ENCODE results near the gene ROBO1.

The ROBO1 gene

DNA sequence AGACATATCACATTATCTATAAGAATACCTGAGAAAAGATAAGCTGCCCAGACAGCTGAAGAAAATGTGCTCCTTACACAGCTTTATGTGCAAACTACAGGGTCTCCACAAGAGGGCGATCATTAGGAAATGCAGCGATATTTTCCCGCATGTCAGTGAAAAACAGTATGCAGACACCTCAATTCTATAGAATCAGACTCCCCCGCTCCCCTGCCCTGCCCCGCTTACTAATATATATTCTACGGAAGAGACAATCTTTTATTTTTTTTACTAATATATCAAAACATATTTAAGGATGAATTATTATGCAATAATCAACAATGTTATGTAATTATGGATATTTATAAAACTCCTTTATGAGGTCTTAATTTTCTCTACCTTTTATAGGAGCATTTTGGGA lies 681.3 kb downstream of the ROBO1 start:
- Histone ChIP-seq H3K36me3 (no peaks in the 10 kb centered on the region), H3K4me1 (no peaks in the 10 kb centered on the region), H3K9me3 (no peaks in the 10 kb centered on the region), H3K27ac (no peak overlapping the region), H3K9ac (no peak overlapping the region), H3K4me2 (no peak overlapping the region), H3K27me3 (no peaks in the 10 kb centered on the region), H3K4me3 (no peak overlapping the region), H4K20me1 (no peaks in the 10 kb centered on the region)
- no peak for TF ChIP-seq Cebpa-rat (IDR thresholded peaks at IDR 0.05)

DNA sequence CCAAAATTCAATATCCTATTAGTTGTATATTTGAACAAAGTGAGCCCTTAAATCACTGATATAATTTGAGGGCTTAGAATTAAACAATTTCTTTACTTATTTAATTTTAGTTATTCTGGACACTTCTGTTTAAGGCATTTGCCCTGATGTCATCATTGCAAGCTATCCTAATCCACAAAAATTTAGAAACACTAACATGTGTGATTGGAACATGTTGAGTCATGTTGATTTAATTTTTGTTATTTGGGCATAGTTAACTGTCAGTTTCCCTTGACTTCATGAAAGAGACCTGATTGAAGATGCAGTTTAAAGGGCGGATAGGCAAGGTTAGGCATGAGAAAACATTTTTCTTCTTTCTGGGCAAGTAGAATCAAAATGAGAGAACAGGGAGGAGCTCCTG lies 682.6 kb downstream of the ROBO1 start:
- H3K27ac ChIP-seq: no peak overlapping the region
- TF ChIP-seq Cebpa-rat (IDR thresholded peaks at IDR 0.05): no peak
- H3K4me3 ChIP-seq: no peak overlapping the region

DNA sequence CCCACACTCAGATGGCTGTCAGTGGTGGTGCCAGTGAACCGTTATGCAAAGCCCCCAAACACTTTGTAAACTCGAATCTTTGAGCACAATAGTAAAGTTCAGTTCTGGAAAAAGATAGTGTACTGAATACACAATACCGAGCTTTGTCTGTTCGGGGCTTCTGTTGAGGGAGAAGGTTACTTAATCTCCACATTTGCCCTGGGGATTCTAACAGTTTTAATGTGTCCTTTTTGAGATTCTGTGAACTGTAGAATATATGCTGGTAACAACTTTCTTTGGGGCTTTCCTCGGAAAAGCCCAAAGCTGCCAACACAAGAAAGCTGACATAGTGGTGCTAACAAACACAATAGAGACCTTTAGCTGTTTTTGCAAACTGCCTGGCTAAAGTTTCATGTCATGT lies 686.5 kb downstream of the ROBO1 start:
- Histone ChIP-seq H3K9me3 (no peaks in the 10 kb centered on the region), H3K36me3 (no peaks in the 10 kb centered on the region), H3K9ac (no peak overlapping the region), H3K27ac (no peak overlapping the region), H3K4me3 (no peak overlapping the region), H3K4me2 (no peak overlapping the region), H3K27me3 (no peaks in the 10 kb centered on the region), H3K4me1 (no peaks in the 10 kb centered on the region), H4K20me1 (no peaks in the 10 kb centered on the region)
- TF ChIP-seq Cebpa-rat (IDR thresholded peaks at IDR 0.05): no peak

More for the DNA sequence above, 682.6 kb downstream of the ROBO1 start:
- H3K9me3 ChIP-seq: no peaks in the 10 kb centered on the region
- no peaks in the 10 kb centered on the region for H3K27me3 ChIP-seq
- no peaks in the 10 kb centered on the region for H4K20me1 ChIP-seq
- no peaks in the 10 kb centered on the region for H3K4me1 ChIP-seq
- H3K9ac ChIP-seq: no peak overlapping the region
- H3K36me3 ChIP-seq: no peaks in the 10 kb centered on the region
- H3K4me2 ChIP-seq: no peak overlapping the region

DNA sequence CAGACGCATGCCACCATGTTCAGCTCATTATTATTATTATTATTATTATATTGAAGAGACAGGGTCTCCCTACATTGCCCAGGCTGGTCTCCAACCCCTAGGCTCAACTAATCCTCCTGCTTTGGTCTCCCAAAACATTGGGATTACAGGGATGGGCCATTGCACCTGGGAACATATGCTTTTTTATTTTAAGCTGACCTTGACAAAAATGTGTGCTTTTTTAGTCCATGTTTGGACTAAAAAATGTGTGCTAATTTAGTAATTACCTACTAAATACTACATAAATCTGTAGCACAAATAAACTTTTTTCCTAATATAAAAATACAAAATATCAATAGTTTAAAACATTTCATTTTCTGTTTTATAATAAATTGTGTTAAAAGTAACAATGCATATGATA lies 693.2 kb downstream of the ROBO1 start:
- no peak overlapping the region for H3K9ac ChIP-seq
- no peaks in the 10 kb centered on the region for H3K4me1 ChIP-seq
- no peak overlapping the region for H3K4me3 ChIP-seq
- H4K20me1 ChIP-seq: no peaks in the 10 kb centered on the region
- no peaks in the 10 kb centered on the region for H3K36me3 ChIP-seq
- H3K4me2 ChIP-seq: no peak overlapping the region
- no peak overlapping the region for H3K27ac ChIP-seq
- no peaks in the 10 kb centered on the region for H3K27me3 ChIP-seq
- no peak for TF ChIP-seq Cebpa-rat (IDR thresholded peaks at IDR 0.05)
- H3K9me3 ChIP-seq: no peaks in the 10 kb centered on the region

DNA sequence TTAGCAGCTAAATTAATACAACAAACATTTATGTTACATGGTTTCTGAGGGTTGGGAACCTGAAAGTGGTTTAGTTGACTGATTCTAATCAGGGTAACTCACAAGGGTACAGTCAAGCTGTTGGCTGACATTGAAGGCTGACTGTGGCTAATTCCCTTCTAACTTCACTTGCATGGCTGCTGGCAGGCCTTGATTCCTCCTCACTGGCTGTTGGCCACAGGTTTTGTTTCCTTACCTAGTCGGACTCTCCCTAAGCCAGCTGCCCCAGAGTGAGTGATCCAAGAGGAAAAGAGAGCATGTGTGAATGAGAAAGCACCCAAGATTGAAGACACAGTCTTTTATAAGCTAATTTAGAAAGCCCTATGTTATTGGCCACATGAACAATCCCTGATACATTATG lies 700.1 kb downstream of the ROBO1 start:
- Histone ChIP-seq H3K27ac (no peak overlapping the region), H3K9me3 (no peaks in the 10 kb centered on the region), H3K27me3 (no peaks in the 10 kb centered on the region), H3K4me2 (no peak overlapping the region), H3K9ac (no peak overlapping the region), H3K4me3 (no peak overlapping the region), H3K4me1 (no peaks in the 10 kb centered on the region), H3K36me3 (no peaks in the 10 kb centered on the region), H4K20me1 (no peaks in the 10 kb centered on the region)
- no peak for TF ChIP-seq Cebpa-rat (IDR thresholded peaks at IDR 0.05)

DNA sequence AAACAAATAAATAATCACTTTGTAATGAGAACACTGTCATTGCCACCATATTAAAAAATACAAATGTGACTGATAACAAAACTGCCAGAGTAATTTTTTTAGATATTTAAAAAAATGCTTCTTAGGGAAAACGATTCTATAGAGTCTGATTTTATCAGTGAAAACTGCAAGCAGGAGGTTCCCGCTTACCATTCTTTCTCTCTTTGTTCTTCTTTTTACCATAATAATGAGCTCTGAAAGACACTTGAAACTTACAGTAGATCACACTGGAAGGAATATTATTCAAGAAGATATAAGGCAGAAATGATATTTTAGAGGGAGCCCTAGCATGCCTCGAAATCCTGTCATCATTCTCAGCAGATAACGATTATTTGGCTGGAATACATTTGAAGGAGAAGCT lies 701.3 kb downstream of the ROBO1 start:
- no peaks in the 10 kb centered on the region for H3K36me3 ChIP-seq
- no peak overlapping the region for H3K4me3 ChIP-seq
- H3K4me2 ChIP-seq: no peak overlapping the region
- no peaks in the 10 kb centered on the region for H3K27me3 ChIP-seq
- no peaks in the 10 kb centered on the region for H3K9me3 ChIP-seq
- no peaks in the 10 kb centered on the region for H3K4me1 ChIP-seq
- TF ChIP-seq Cebpa-rat (IDR thresholded peaks at IDR 0.05): no peak
- no peak overlapping the region for H3K27ac ChIP-seq
- H3K9ac ChIP-seq: no peak overlapping the region
- H4K20me1 ChIP-seq: no peaks in the 10 kb centered on the region

DNA sequence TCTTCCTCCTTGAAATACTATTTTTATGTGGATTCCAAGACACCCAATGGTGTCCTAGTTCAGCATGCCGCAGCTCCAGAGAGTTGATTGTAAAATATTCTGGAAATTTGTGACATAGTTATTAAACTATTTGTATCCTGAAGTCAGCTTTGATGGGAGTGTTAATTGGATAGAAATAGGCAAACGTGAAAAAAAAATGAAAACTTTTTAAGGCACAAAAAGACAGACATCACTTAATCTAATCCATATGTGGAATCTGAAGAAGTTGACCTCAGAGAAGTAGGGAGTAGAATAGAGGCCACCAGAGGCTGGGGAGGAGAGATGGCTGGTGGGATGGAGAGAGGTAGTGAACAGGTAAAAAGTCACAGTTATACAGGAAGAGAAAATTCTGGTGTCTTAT lies 704.2 kb downstream of the ROBO1 start:
- Histone ChIP-seq H3K4me3 (no peak overlapping the region), H3K27ac (no peak overlapping the region), H3K4me2 (no peak overlapping the region), H3K36me3 (no peaks in the 10 kb centered on the region), H3K9me3 (peaks cover 6% of the 10 kb centered on the region; the same call in 1 of the 2 replicates), H3K27me3 (no peaks in the 10 kb centered on the region), H3K9ac (no peak overlapping the region), H3K4me1 (no peaks in the 10 kb centered on the region), H4K20me1 (no peaks in the 10 kb centered on the region)
- TF ChIP-seq Cebpa-rat (IDR thresholded peaks at IDR 0.05): no peak

DNA sequence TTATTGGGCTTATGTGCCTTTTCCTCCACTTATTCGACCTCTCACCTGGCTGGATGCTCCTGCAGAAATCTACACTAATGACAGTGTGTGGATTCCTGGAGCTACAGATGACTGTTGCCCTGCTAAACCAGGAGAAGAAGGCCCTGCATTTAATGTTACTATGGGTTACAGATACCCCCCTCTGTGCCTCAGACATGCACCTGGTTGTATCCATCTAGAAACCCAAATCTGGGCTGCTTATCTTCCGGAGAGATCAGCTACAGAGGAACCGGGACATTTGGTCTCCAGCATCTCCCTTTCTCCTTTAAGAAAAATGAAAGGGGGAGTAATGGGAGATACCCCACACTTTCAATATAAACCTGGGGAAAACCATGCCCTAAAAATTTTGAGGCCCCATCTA lies 710.0 kb downstream of the ROBO1 start:
- Histone ChIP-seq H3K4me3 (no peak overlapping the region), H3K9me3 (peaks cover 25% of the 10 kb centered on the region), H3K9ac (no peak overlapping the region), H3K4me1 (no peaks in the 10 kb centered on the region), H3K36me3 (no peaks in the 10 kb centered on the region), H3K4me2 (no peak overlapping the region), H3K27me3 (no peaks in the 10 kb centered on the region), H4K20me1 (no peaks in the 10 kb centered on the region), H3K27ac (no peak overlapping the region)
- TF ChIP-seq Cebpa-rat (IDR thresholded peaks at IDR 0.05): no peak

DNA sequence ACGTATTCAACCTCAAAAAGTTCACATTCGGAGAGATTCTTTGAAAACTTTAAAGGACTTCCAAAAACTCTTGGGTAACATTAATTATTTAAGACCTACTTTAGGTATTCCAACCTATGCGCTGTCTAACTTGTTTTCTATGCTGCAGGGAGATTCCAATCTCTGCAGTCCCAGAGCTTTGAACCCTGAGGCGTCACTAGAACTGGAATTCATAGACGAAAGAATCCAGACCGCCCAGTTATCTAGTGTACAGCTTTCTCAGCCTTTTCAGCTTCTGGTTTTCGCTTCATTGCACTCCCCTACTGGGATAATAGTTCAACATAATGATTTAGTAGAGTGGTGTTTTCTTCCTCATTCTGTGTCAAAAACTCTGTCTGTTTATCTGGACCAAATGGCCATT lies 711.3 kb downstream of the ROBO1 start:
- TF ChIP-seq Cebpa-rat (IDR thresholded peaks at IDR 0.05): no peak
- Histone ChIP-seq H3K4me3 (no peak overlapping the region), H3K4me2 (no peak overlapping the region), H4K20me1 (no peaks in the 10 kb centered on the region), H3K9ac (no peak overlapping the region), H3K36me3 (no peaks in the 10 kb centered on the region), H3K9me3 (peaks cover 37% of the 10 kb centered on the region), H3K27me3 (no peaks in the 10 kb centered on the region), H3K4me1 (no peaks in the 10 kb centered on the region), H3K27ac (no peak overlapping the region)

DNA sequence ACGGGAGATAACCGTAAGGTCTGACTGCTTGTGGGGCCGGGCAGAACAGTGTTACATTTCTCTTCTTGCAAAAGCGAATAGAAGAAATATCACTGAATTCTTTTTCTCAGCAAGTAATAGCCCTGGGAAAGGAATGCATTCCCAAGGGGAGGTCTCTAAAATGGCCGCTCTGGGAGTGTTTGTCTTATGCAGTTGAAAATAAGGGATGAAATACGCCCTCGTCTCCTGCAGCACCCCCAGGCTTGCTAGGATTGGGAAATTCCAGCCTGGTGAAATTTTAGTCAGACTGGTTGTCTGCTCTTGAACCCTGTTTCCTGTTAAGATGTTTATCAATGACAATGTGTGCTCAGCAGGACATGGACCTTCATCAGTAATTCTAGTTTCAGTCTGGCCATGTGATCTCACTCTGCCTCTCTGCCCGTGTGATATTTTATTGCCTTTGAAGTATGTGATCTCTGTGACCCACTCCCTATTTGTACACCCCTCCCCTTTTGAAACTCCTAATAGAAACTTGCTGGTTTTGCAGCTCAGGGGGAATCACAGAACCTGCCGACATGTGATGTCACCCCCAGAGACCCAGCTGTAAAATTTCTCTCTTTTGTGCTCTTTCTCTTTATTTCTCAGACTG lies 715.6 kb downstream of the ROBO1 start:
- Histone ChIP-seq H3K9ac (no peak overlapping the region), H3K36me3 (no peaks in the 10 kb centered on the region), H3K9me3 (peaks cover 44% of the 10 kb centered on the region), H3K27me3 (no peaks in the 10 kb centered on the region), H3K4me3 (no peak overlapping the region), H3K4me2 (no peak overlapping the region), H4K20me1 (no peaks in the 10 kb centered on the region), H3K27ac (no peak overlapping the region), H3K4me1 (no peaks in the 10 kb centered on the region)
- no peak for TF ChIP-seq Cebpa-rat (IDR thresholded peaks at IDR 0.05)

DNA sequence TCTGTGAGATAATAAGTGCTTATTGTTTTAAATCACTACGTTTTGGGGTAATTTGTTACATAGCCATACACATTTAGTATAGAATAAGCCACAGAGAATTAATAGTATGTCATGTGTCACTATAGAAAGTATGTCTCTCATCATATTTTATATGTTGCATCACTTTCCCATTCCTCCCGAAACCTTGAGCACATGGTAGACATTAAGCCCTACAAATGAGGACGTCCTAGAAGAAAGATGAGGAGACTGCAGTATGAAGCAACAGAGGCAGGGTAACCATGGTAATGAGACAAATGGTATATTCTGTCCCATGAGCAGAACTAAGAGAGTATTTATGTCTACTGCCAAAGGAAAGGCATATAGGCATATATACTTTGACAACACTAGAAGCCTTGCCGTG lies 720.2 kb downstream of the ROBO1 start:
- no peak for TF ChIP-seq Cebpa-rat (IDR thresholded peaks at IDR 0.05)
- Histone ChIP-seq H3K27me3 (no peaks in the 10 kb centered on the region), H3K4me1 (no peaks in the 10 kb centered on the region), H3K4me2 (no peak overlapping the region), H3K9me3 (peaks cover 24% of the 10 kb centered on the region), H3K4me3 (no peak overlapping the region), H3K9ac (no peak overlapping the region), H3K36me3 (no peaks in the 10 kb centered on the region), H4K20me1 (no peaks in the 10 kb centered on the region), H3K27ac (no peak overlapping the region)

All from BLaER1 (cell line).